T47D (cell line): ENCODE data around the gene FBXL16.

Source experiments
- DNase-seq, 2 experiments: peaks; one replicate each; pipeline versions ENCODE4 v3.0.0 to v3.0.0-alpha.2; 2011 to 2012; ENCODE audit warnings: low read depth in 1 of 2, low spot score in 1 of 2
- JUND ChIP-seq: IDR thresholded peaks from 2 replicates; pipeline ENCODE4 v1.6.1; 2012; ENCODE audit warnings: low read depth
- in situ Hi-C: cut with HindIII; loops from 2 replicates; pipeline ENCODE4 v1.10.0; 2016; ENCODE audit warnings: low sequenced_read_pairs, low pct_unique_long_range_greater_than_20kb

The FBXL16 gene

DNA sequence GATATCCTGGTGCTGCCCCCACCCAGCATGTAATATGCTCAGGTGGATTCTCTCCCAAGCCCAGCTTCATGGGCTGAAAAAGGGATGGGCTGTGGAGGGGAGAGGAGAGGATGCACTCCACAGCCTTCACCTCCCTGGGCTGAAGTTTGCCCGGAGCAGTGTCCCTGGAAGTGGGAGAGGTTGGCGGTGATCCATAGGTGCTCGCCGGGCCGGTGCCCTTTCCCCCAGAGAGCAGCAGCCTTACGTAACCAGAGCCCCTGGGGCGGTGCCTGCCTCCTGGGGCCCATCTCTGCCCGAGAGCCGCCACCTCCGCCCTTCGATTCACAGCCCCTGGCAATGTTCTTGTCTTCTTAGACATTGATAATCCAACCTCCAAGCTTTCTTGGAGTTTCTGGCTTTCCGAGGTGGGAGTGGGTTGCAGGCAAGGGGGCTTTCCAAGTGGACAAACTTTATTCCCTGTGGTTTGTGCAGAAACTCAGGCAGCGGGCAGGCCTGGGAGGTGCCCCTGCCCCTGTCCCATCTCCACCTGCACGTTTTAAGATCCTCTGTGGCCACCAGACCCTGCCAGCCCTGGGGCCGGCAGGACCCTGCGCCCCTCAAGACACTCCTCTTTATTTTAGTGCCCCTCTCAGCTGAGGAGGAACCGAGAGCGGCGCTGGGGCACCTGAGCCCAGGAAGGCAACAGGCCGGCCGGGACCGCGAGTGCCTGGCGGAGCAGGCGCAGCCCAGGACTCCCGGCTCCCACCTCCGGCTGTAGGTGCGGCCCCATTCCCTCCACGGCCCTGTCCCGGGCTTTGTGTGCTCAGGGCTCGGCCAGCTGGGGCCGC lies 59.5 kb downstream of the FBXL16 start:
- DNase-seq: no peak
- TF ChIP-seq JUND: no peak
- in situ Hi-C loops: no loop called here

- in situ Hi-C loops: no loop called here
- DNase-seq: no peak
- TF ChIP-seq JUND: no peak
These were observed 61.0 kb downstream of the FBXL16 start for GRCh38 chr16:644556-644955.

GRCh38 chr16:643050-643368 lies 62.6 kb downstream of the FBXL16 start:
- no peak for TF ChIP-seq JUND
- in situ Hi-C loops: no loop called here
- no peak for DNase-seq
